DND-41 (cell line): ENCODE results near the gene GABBR2.

ENCODE experiments used
- ATAC-seq: fragments of 200-7000 bp; cut with Tn5 transposase; 3 replicates; pipeline ENCODE4 v1.9.1; 2021; ENCODE audit warnings: low read depth; ENCODE audit not compliant: insufficient read depth
- DNase-seq: peaks from one replicate; pipeline ENCODE4 v3.0.0-alpha.2; 2020
- H2AFZ ChIP-seq: 2 replicates; pipeline ENCODE4 v1.6.0; 2012; ENCODE audit warnings: low read depth, low read length
- H3K27ac ChIP-seq: 2 replicates; pipeline ENCODE4 v1.5.1; 2012; ENCODE audit warnings: low read length, inconsistent platforms
- H3K27me3 ChIP-seq: fragments of 200-600 bp; sonication (generic); 2 replicates; pipeline ENCODE4 v1.6.0; 2012; ENCODE audit warnings: low read length, mild to moderate bottlenecking, inconsistent platforms; ENCODE audit not compliant: insufficient read depth, poor library complexity
- H3K36me3 ChIP-seq: 2 replicates; pipeline ENCODE4 v1.5.1; 2012; ENCODE audit warnings: low read length, inconsistent platforms; ENCODE audit not compliant: insufficient read depth
- H3K4me1 ChIP-seq: 2 replicates; pipeline ENCODE4 v1.5.1; 2012; ENCODE audit warnings: mild to moderate bottlenecking, low read length; ENCODE audit not compliant: insufficient read depth
- H3K4me2 ChIP-seq: 2 replicates; pipeline ENCODE4 v1.6.0; 2012; ENCODE audit warnings: mild to moderate bottlenecking, moderate library complexity, low read length, inconsistent platforms; ENCODE audit not compliant: insufficient read depth
- H3K4me3 ChIP-seq, 2 experiments: fragments of 200-600 bp in 1 of 2; shearing (Covaris generic) in 1 of 2; 2 replicates each; pipeline ENCODE4 v1.5.1; 2012 to 2016; ENCODE audit warnings: inconsistent platforms in 2 of 2, low read length in 2 of 2, mild to moderate bottlenecking in 2 of 2, low read depth in 1 of 2, moderate library complexity in 1 of 2
- H3K79me2 ChIP-seq: 2 replicates; pipeline ENCODE4 v1.6.0; 2012; ENCODE audit warnings: low read length, inconsistent platforms; ENCODE audit not compliant: insufficient read depth
- H3K9ac ChIP-seq: 2 replicates; pipeline ENCODE4 v1.6.0; 2012; ENCODE audit warnings: low read depth, mild to moderate bottlenecking, inconsistent platforms, low read length, moderate library complexity
- H3K9me3 ChIP-seq: 2 replicates; pipeline ENCODE4 v1.5.1; 2012; ENCODE audit warnings: low read length, moderate library complexity, mild to moderate bottlenecking, inconsistent platforms; ENCODE audit not compliant: insufficient read depth, severe bottlenecking
- H4K20me1 ChIP-seq: 2 replicates; pipeline ENCODE4 v1.6.0; 2012; ENCODE audit warnings: low read length; ENCODE audit not compliant: insufficient read depth
- EZH2 ChIP-seq: IDR thresholded peaks from 3 replicates; pipeline ENCODE4 v1.6.1; 2012; ENCODE audit warnings: borderline replicate concordance, low read depth, mild to moderate bottlenecking, moderate library complexity, low read length, inconsistent platforms; ENCODE audit not compliant: severe bottlenecking
- TF ChIP-seq, protein P1 (sequence below): IDR thresholded peaks from 2 replicates; pipeline ENCODE4 v1.5.1; 2012; ENCODE audit warnings: borderline replicate concordance, low read length, moderate library complexity, mild to moderate bottlenecking; ENCODE audit not compliant: poor library complexity, severe bottlenecking; ENCODE audit errors: extremely low read depth

The GABBR2 gene

GRCh38 chr9:98315551-98316060, 393.1 kb downstream of the GABBR2 start:
- H3K36me3 ChIP-seq = no peaks in the 10 kb centered on the region
- H3K4me3 ChIP-seq = no peak overlapping the region
- no peaks in the 10 kb centered on the region for H4K20me1 ChIP-seq
- no peak overlapping the region for H3K4me2 ChIP-seq
- no peaks in the 10 kb centered on the region for H3K4me1 ChIP-seq
- no peaks in the 10 kb centered on the region for H3K79me2 ChIP-seq
- H3K27ac ChIP-seq = no peak overlapping the region
- no peak overlapping the region for H3K9ac ChIP-seq
- no peaks in the 10 kb centered on the region for H3K27me3 ChIP-seq
- ATAC-seq (peak; percentile 97), DNase-seq (peak; percentile 79)
- TF ChIP-seq, protein P1, sequence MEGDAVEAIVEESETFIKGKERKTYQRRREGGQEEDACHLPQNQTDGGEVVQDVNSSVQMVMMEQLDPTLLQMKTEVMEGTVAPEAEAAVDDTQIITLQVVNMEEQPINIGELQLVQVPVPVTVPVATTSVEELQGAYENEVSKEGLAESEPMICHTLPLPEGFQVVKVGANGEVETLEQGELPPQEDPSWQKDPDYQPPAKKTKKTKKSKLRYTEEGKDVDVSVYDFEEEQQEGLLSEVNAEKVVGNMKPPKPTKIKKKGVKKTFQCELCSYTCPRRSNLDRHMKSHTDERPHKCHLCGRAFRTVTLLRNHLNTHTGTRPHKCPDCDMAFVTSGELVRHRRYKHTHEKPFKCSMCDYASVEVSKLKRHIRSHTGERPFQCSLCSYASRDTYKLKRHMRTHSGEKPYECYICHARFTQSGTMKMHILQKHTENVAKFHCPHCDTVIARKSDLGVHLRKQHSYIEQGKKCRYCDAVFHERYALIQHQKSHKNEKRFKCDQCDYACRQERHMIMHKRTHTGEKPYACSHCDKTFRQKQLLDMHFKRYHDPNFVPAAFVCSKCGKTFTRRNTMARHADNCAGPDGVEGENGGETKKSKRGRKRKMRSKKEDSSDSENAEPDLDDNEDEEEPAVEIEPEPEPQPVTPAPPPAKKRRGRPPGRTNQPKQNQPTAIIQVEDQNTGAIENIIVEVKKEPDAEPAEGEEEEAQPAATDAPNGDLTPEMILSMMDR = peak; percentile 95
- no peak for TF ChIP-seq EZH2
- H2AFZ ChIP-seq = no peak overlapping the region
- no peaks in the 10 kb centered on the region for H3K9me3 ChIP-seq

DNA sequence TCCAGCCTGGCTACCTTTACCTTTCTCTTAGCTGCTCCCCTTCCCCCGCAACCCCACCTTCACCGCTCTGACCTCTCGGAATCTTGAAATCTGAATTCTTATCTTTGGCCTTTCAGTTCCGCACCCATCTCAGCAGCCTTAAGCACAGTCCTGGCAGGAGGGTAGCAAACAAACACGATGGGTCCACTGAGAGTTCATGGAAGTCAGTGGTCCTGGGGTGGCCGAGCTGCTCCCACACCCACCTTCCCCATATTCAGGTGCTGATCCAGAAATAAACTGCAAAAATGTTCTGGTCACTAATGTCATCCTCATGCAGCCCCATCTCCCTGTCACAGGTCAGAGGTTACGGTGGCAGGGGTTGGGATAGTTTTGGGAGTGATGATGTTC, 393.7 kb downstream of the GABBR2 start:
- TF ChIP-seq EZH2 = no peak
- TF ChIP-seq, protein P1 = no peak
- H3K36me3 ChIP-seq = no peaks in the 10 kb centered on the region
- no peaks in the 10 kb centered on the region for H3K9me3 ChIP-seq
- H4K20me1 ChIP-seq = no peaks in the 10 kb centered on the region
- H3K9ac ChIP-seq = no peak overlapping the region
- no peak overlapping the region for H2AFZ ChIP-seq
- DNase-seq = no peak
- no peak for ATAC-seq
- H3K27ac ChIP-seq = no peak overlapping the region
- no peaks in the 10 kb centered on the region for H3K79me2 ChIP-seq
- no peak overlapping the region for H3K4me3 ChIP-seq
- no peaks in the 10 kb centered on the region for H3K4me1 ChIP-seq
- no peak overlapping the region for H3K4me2 ChIP-seq
- H3K27me3 ChIP-seq = no peaks in the 10 kb centered on the region

- H3K36me3 ChIP-seq = no peaks in the 10 kb centered on the region
- H2AFZ ChIP-seq = no peak overlapping the region
- no peak overlapping the region for H3K4me2 ChIP-seq
- no peaks in the 10 kb centered on the region for H3K4me1 ChIP-seq
- H3K27ac ChIP-seq = no peak overlapping the region
- no peaks in the 10 kb centered on the region for H3K27me3 ChIP-seq
- no peak overlapping the region for H3K9ac ChIP-seq
- DNase-seq = no peak
- TF ChIP-seq EZH2 = no peak
- TF ChIP-seq, protein P1 = no peak
- no peaks in the 10 kb centered on the region for H4K20me1 ChIP-seq
- H3K4me3 ChIP-seq = no peak overlapping the region
- no peaks in the 10 kb centered on the region for H3K79me2 ChIP-seq
- no peak for ATAC-seq
- H3K9me3 ChIP-seq = no peaks in the 10 kb centered on the region
Observed at GRCh38 chr9:98314381-98315066, 394.2 kb downstream of the GABBR2 start.
